ENCODE results near the gene ECHDC1.
"Not testable (repeated sequence)": the region's sequence is repeated elsewhere in the genome, so short reads cannot be mapped to it uniquely, and the experiment has no call there.

Gene ECHDC1

GRCh38 chr6:127342946-127343808, at the start of gene ECHDC1:
TSS of gene ECHDC1 (minus strand) at chr6:127343609. CDS start at chr6:127331028, 12,581 bp downstream.
- peak; percentile 34 for DNase-seq

GRCh38 chr6:127392301-127392700, 48.9 kb upstream of the ECHDC1 start:
- no peak for DNase-seq

GRCh38 chr6:127391094-127391953, 47.9 kb upstream of the ECHDC1 start:
- DNase-seq, result no peak

GRCh38 chr6:127389706-127390105, 46.3 kb upstream of the ECHDC1 start:
- no peak for DNase-seq

GRCh38 chr6:127385668-127386430, 42.4 kb upstream of the ECHDC1 start:
- no peak for DNase-seq

GRCh38 chr6:127384848-127385247, 41.4 kb upstream of the ECHDC1 start:
- DNase-seq, result not testable (repeated sequence)

GRCh38 chr6:127383988-127384387, 40.6 kb upstream of the ECHDC1 start:
- DNase-seq, result no peak

- no peak for DNase-seq
These were observed 39.0 kb upstream of the ECHDC1 start for GRCh38 chr6:127382413-127382812.

GRCh38 chr6:127381384-127381783, 38.0 kb upstream of the ECHDC1 start:
- DNase-seq, result no peak

GRCh38 chr6:127376685-127377084, 33.3 kb upstream of the ECHDC1 start:
- DNase-seq, result no peak

- DNase-seq, result no peak
These were observed 23.6 kb upstream of the ECHDC1 start for GRCh38 chr6:127367023-127367375.

GRCh38 chr6:127366282-127367022, 23.0 kb upstream of the ECHDC1 start:
- no peak for DNase-seq

GRCh38 chr6:127365874-127366273, 22.5 kb upstream of the ECHDC1 start:
- DNase-seq, result no peak

GRCh38 chr6:127352524-127352923, 9.1 kb upstream of the ECHDC1 start:
- no peak for DNase-seq

GRCh38 chr6:127349980-127350379, 6.6 kb upstream of the ECHDC1 start:
- DNase-seq, result no peak

- no peak for DNase-seq
These were observed 4.7 kb upstream of the ECHDC1 start for GRCh38 chr6:127348028-127348661.

GRCh38 chr6:127347178-127347577, 3.8 kb upstream of the ECHDC1 start:
- DNase-seq, result no peak

- no peak for DNase-seq
These were observed 2.1 kb upstream of the ECHDC1 start for GRCh38 chr6:127345521-127345920.

GRCh38 chr6:127343809-127344659, 625 bp upstream of the ECHDC1 start:
- DNase-seq, result no peak

- DNase-seq, result no peak
These were observed 988 bp downstream of the ECHDC1 start for GRCh38 chr6:127342296-127342945.
